ACC112 (cell line): Measurements from ENCODE around the gene GPS1.

Experiments used
- H2AFZ ChIP-seq: fragments of 200-600 bp; sonication (generic); one replicate; pipeline ENCODE4 v1.6.0; 2017; ENCODE audit warnings: antibody characterized with exemption, low read length; ENCODE audit not compliant: unreplicated experiment
- H3K27ac ChIP-seq: fragments of 200-600 bp; sonication (generic); 2 replicates; pipeline ENCODE4 v1.5.1; 2014; ENCODE audit warnings: low read depth, mild to moderate bottlenecking, antibody characterized with exemption, low read length, moderate library complexity
- H3K27me3 ChIP-seq: fragments of 200-600 bp; sonication (generic); 2 replicates; pipeline ENCODE4 v1.6.1; 2014; ENCODE audit warnings: mild to moderate bottlenecking, antibody characterized with exemption, low read length, moderate library complexity, mixed read lengths; ENCODE audit not compliant: insufficient read depth
- H3K36me3 ChIP-seq: fragments of 200-600 bp; sonication (generic); 2 replicates; pipeline ENCODE4 v1.6.1; 2016; ENCODE audit warnings: mild to moderate bottlenecking, antibody characterized with exemption, low read length, moderate library complexity, mixed read lengths; ENCODE audit not compliant: insufficient read depth
- H3K4me1 ChIP-seq: fragments of 200-600 bp; sonication (generic); one replicate; pipeline ENCODE4 v1.6.1; 2016; ENCODE audit warnings: low read length, mixed read lengths; ENCODE audit not compliant: insufficient read depth, unreplicated experiment, control insufficient read depth
- H3K4me3 ChIP-seq: fragments of 200-600 bp; sonication (generic); 2 replicates; pipeline ENCODE4 v1.5.1; 2014; ENCODE audit warnings: mild to moderate bottlenecking, low read depth, low read length
- H3K79me2 ChIP-seq: fragments of 200-600 bp; sonication (generic); one replicate; pipeline ENCODE4 v1.6.0; 2016; ENCODE audit warnings: low read length; ENCODE audit not compliant: control insufficient read depth, unreplicated experiment, insufficient read depth

The GPS1 gene

GRCh38 chr17:82101767-82102679 is 50.3 kb downstream of the GPS1 start:
- no peak overlapping the region for H3K4me3 ChIP-seq
- no peak overlapping the region for H2AFZ ChIP-seq
- no peaks in the 10 kb centered on the region for H3K27me3 ChIP-seq
- no peaks in the 10 kb centered on the region for H3K36me3 ChIP-seq
- peaks cover 1% of the 10 kb centered on the region for H3K79me2 ChIP-seq
- H3K27ac ChIP-seq, result no peak overlapping the region
- peaks cover 6% of the 10 kb centered on the region for H3K4me1 ChIP-seq

DNA sequence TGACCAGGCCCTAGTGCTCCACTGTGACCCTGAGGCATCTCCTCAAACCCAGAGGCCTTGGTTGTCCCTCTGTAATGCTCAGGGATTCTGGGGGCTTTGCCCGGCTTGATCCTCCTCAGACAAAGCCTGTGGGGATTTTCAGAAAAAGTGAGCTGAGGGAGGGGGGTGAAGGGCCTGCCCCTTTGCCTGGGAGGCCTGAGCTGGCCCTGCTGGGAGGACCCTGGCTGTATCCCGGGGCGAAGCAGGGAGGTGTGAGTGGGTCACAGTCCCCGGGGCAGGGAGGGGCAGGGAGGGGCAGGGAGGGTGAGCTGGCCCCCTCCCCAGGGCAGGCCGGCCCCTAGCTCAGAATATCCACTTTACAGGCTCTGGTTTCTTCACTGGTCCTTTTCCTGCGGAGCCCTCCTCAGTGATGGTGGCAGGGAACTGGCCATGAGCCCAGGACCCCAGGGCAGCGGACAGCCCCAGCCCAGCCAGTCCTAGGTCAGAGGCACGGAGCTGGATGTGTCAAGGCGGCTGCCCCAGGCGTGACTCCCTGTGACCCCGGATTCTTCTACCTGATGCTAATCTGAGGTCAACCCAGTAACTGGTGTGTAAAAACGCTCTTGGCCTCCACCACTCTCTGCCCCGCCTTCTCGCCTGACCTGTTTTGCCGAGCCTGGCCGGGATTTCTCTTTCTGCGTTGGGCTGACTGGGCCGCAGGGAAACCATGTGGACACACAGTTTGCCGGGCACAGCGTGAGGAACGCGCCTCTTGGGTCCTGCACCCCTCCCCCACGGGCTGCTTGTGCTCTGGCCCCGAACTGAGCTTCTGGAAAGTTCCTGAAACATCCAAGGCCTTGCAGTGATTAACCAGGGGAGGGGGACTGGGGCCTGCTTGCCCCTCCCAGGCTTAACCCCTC is 52.1 kb downstream of the GPS1 start:
- Histone ChIP-seq H3K27me3 (no peaks in the 10 kb centered on the region), H3K79me2 (no peaks in the 10 kb centered on the region), H3K4me3 (no peak overlapping the region), H3K27ac (no peak overlapping the region), H2AFZ (no peak overlapping the region), H3K36me3 (no peaks in the 10 kb centered on the region), H3K4me1 (peaks cover 6% of the 10 kb centered on the region)

DNA sequence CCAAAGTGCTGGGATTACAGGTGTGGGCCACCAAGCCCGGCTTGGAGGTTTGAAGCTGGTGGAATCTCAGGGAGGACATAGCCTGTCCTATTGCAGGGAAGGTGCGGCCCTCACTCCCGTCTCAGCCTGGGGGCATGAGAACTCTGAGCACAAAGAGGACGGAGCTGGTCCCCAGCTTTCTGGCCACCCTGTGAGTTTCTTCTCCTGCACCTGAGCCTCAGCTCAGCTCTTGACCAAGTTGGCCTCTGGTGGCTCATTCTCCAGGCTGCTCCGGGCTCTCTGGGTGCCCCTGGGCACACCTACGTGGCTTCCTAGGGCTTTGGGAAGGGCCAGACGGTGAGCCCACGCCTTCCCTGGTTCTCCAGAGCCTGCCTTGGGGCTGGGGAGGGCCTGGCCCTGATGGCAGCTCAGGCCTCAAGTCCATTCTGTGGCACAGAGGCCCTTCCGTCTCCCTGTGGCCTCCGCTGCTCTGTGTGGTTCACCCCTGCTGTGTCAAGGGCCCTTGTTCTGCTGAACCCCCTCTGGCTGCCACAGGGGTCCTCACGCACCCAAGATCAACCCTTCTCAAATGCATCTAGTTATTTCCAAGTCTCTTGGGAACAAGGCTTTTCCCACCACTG is 53.2 kb downstream of the GPS1 start:
- H3K4me1 ChIP-seq, result no peaks in the 10 kb centered on the region
- H3K36me3 ChIP-seq, result no peaks in the 10 kb centered on the region
- H3K79me2 ChIP-seq, result no peaks in the 10 kb centered on the region
- no peak overlapping the region for H3K4me3 ChIP-seq
- H3K27ac ChIP-seq, result no peak overlapping the region
- no peaks in the 10 kb centered on the region for H3K27me3 ChIP-seq
- no peak overlapping the region for H2AFZ ChIP-seq

- Histone ChIP-seq H2AFZ (no peak overlapping the region), H3K36me3 (no peaks in the 10 kb centered on the region), H3K4me1 (no peaks in the 10 kb centered on the region), H3K79me2 (no peaks in the 10 kb centered on the region), H3K27me3 (no peaks in the 10 kb centered on the region), H3K27ac (no peak overlapping the region), H3K4me3 (no peak overlapping the region)
These were observed 53.8 kb downstream of the GPS1 start for GRCh38 chr17:82105417-82105881.

GRCh38 chr17:82105882-82106687 is 54.4 kb downstream of the GPS1 start:
- Histone ChIP-seq H3K27me3 (no peaks in the 10 kb centered on the region), H2AFZ (no peak overlapping the region), H3K4me3 (no peak overlapping the region), H3K27ac (no peak overlapping the region), H3K36me3 (no peaks in the 10 kb centered on the region), H3K4me1 (no peaks in the 10 kb centered on the region), H3K79me2 (no peaks in the 10 kb centered on the region)

DNA sequence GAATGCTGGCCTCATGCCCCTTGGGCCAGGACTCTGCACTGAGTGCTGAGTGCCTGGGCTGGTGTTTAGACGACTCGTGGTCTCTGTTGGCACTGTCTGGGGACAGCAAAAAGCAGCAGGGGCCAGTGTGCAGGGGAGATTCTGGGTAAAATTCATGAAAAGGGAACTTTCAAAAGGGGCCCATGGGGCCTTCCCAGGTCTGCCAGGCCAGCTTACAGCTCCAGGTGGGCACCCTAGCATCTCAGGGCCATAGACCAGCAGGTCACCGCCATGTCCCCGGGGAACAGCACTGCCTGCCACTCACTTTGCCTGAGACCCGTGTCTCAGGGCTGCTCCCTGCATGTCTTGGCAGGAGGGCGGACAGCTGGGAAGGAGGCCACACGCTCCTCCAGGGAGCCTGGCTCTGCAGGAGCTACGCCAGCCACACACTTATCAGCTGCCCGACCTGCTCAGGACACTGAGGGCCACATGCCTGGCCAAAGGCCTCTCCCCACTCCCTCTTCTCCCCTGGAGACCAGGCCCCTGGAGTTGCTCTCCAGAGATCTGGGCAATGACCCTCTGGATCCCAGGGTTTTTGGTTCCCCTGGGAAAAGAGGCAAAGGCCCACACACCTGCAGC is 55.1 kb downstream of the GPS1 start:
- Histone ChIP-seq H3K79me2 (no peaks in the 10 kb centered on the region), H2AFZ (no peak overlapping the region), H3K36me3 (no peaks in the 10 kb centered on the region), H3K4me1 (no peaks in the 10 kb centered on the region), H3K27ac (no peak overlapping the region), H3K4me3 (no peak overlapping the region), H3K27me3 (no peaks in the 10 kb centered on the region)
